ENCODE results near the gene PPP1R9B.

GRCh38 chr17:50149091-50149416 lies 1.4 kb downstream of the PPP1R9B start:
- TF ChIP-seq, protein P1, sequence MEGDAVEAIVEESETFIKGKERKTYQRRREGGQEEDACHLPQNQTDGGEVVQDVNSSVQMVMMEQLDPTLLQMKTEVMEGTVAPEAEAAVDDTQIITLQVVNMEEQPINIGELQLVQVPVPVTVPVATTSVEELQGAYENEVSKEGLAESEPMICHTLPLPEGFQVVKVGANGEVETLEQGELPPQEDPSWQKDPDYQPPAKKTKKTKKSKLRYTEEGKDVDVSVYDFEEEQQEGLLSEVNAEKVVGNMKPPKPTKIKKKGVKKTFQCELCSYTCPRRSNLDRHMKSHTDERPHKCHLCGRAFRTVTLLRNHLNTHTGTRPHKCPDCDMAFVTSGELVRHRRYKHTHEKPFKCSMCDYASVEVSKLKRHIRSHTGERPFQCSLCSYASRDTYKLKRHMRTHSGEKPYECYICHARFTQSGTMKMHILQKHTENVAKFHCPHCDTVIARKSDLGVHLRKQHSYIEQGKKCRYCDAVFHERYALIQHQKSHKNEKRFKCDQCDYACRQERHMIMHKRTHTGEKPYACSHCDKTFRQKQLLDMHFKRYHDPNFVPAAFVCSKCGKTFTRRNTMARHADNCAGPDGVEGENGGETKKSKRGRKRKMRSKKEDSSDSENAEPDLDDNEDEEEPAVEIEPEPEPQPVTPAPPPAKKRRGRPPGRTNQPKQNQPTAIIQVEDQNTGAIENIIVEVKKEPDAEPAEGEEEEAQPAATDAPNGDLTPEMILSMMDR (IDR thresholded peaks at IDR 0.05) = no peak
- no peak for TF ChIP-seq POLR2AphosphoS5 (IDR thresholded peaks at IDR 0.05)
- TF ChIP-seq POLR2A (IDR thresholded peaks at IDR 0.05) = no peak

Measured in breast epithelium (tissue), 3 donors.